ENCODE measurements around the gene EFR3B.

EFR3B gene

DNA sequence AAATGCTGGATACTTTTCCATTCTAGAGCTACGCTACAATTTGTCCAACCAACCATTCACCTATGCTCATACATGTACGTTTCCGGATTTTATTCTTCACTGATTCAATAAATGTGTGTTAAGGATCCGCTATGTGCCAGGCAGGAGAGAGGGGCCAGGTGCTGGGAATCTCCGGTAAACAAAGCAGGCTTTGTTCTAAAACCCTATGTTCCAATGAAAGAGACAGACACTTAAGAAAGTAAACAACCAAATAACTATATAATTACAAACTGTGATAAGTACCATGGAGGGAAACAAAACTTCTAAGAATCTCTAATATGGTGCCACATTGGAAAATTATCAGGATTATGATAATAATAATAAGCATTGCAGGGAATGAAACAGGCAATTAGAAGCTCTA is 148.7 kb downstream of the EFR3B start:
- POLR2A ChIA-PET = interaction anchor here (0.6 kb wide), 1 partner anchor 37 kb away, joined by 3 read pairs; no protein-coding TSS in a partner anchor
- TF ChIP-seq, protein P1, sequence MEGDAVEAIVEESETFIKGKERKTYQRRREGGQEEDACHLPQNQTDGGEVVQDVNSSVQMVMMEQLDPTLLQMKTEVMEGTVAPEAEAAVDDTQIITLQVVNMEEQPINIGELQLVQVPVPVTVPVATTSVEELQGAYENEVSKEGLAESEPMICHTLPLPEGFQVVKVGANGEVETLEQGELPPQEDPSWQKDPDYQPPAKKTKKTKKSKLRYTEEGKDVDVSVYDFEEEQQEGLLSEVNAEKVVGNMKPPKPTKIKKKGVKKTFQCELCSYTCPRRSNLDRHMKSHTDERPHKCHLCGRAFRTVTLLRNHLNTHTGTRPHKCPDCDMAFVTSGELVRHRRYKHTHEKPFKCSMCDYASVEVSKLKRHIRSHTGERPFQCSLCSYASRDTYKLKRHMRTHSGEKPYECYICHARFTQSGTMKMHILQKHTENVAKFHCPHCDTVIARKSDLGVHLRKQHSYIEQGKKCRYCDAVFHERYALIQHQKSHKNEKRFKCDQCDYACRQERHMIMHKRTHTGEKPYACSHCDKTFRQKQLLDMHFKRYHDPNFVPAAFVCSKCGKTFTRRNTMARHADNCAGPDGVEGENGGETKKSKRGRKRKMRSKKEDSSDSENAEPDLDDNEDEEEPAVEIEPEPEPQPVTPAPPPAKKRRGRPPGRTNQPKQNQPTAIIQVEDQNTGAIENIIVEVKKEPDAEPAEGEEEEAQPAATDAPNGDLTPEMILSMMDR (IDR thresholded peaks at IDR 0.05; ENCODE audit: control extremely low read depth, extremely low read depth, low read depth, missing control alignments) = no peak
- no peak for DNase-seq (ENCODE audit: extremely low spot score)
- CTCF ChIA-PET = interaction anchor here (1.0 to 1.1 kb wide), 2 partner anchors 10 to 25 kb away, joined by 3 read pairs; no protein-coding TSS in a partner anchor

DNA sequence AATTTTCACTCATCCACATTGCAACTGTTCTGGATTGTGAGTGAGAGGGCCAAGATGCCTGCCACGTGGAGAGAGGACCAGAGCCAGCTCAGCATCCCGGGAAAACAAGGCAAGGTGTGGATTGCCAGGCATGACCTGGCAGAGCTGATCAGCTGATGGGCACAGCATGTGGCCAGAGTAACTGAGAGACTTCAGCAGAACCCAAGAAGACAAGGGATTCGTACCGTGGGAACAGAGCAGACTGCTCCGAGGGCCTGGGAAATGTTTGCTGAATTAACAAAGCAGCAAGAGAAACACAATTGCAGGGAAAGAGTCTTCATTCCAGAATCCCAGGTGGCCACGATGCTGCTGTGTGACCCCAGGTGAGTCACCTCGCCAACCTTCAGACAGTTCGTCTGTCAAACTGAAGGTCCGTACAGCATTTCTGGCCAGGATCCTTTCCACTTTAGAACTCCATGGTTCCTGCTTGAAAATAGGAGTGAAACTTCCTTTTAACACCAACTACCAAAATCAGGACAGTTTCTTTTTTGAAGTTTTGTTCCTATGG is 152.8 kb downstream of the EFR3B start:
- POLR2A ChIA-PET = no interaction called here
- CTCF ChIA-PET = interaction anchor here (1.0 to 4.6 kb wide), 5 partner anchors 14 to 785 kb away, joined by 3 to 69 read pairs (median 16); no protein-coding TSS in a partner anchor
- DNase-seq (ENCODE audit: extremely low spot score) = no peak
- TF ChIP-seq, protein P1 (IDR thresholded peaks at IDR 0.05; ENCODE audit: control extremely low read depth, extremely low read depth, low read depth, missing control alignments) = no peak

DNA sequence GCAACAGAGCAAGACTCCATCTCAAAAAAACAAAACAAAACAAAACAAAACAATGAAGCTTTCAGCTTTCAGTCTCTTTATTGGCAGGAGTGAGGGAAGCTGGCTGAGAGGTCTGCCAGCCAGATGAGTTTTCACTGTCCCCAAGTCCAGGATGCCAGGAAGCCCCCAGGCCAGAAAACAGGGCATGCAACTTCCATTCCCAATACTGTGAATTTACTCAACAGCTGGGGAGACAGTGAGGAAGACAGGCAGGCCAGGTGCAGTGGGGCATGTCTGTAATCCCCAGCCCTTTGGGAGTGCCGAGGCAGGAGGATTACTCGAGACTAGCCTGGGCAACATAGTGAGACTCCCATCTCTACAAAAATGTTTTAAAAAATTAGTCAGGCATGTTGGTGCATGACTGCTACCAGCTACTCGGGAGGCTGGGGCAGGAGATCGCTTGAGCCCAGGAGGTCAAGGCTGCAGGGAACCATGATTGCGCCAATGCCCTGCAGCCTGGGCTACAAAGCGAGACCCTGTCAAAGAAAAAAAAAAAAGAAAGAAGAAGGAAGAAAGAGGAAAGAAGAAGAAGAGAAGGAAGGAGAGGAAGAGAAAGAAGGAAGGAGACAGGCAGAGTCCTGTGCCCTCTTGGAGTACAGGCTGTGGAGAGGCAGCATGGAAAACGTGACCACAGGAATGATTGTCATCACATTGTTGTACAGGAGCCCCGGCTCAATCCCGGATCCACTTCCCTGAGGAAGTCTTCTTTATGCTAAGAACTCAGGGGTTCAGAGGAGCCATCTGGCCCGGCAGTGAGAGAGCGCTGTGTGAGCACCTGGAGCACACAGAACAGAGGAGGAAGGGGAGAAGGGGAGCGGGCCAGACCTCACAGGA is 155.7 kb downstream of the EFR3B start:
- ChIA-PET POLR2A (no interaction called here), CTCF (interaction anchor here (0.6 to 4.6 kb wide), 12 partner anchors 10 to 775 kb away, joined by 3 to 69 read pairs (median 4); no protein-coding TSS in a partner anchor)
- TF ChIP-seq, protein P1 (IDR thresholded peaks at IDR 0.05; ENCODE audit: control extremely low read depth, extremely low read depth, low read depth, missing control alignments) = no peak
- DNase-seq (ENCODE audit: extremely low spot score) = no peak

DNA sequence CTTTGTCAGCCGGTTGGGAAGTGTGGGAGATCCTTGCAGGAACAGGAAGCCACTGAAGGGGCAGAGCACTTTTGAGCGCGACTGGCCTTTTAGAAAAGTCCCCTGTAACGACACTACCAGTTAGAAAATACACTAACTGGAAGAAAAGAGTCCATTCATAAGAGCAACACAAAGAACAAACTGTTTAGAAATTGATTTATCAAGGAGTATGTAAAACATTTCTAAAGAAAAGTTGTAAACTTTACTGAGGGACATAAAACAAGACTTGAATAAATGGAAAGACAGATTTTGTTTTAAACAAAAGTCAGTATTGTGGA is 156.3 kb downstream of the EFR3B start:
- DNase-seq (ENCODE audit: extremely low spot score) = no peak
- POLR2A ChIA-PET = no interaction called here
- CTCF ChIA-PET = interaction anchor here (3.5 to 4.6 kb wide), 2 partner anchors 10 to 222 kb away, joined by 35 to 69 read pairs; no protein-coding TSS in a partner anchor
- TF ChIP-seq, protein P1 (IDR thresholded peaks at IDR 0.05; ENCODE audit: control extremely low read depth, extremely low read depth, low read depth, missing control alignments) = no peak

DNA sequence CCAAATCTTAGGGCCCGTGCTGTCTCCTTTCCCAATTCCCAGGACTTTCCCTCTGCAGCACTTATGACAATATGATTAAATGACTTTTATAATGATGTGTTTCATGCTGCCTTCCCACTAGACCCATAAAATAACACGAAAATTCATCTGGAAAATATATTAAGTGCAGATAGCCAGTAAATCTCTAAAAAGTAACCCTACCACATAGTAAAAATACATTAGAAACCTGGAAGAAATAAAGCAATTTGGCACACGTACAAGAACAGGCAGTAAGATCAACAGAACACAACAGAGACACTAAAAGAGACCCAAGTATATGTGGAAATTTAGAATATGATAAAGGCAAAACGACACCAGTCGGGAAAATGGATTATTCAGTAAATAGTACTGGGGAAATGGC is 156.7 kb downstream of the EFR3B start:
- TF ChIP-seq, protein P1 (IDR thresholded peaks at IDR 0.05; ENCODE audit: control extremely low read depth, extremely low read depth, low read depth, missing control alignments) = no peak
- CTCF ChIA-PET = no interaction called here
- DNase-seq (ENCODE audit: extremely low spot score) = no peak
- POLR2A ChIA-PET = no interaction called here

DNA sequence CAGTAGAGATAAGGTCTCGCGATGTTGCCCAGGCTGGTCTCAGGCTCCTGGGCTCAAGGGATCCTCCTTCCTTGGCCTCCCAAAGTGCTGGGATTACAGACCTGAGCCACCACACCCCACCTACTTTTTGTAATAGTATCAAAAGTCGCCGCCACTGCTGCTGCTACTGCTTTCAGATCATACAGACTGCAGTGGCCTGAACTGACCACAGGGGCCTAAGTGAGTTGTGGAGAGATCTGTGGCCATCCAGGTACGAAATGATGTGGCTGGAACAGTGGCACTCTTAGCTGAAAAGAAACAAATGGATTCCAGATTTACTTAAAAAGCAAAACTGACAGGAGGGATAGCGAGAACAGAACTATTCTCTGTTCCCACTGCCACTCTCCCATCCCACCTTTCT is 159.4 kb downstream of the EFR3B start:
- no peak for DNase-seq (ENCODE audit: extremely low spot score)
- POLR2A ChIA-PET = no interaction called here
- TF ChIP-seq, protein P1 (IDR thresholded peaks at IDR 0.05; ENCODE audit: control extremely low read depth, extremely low read depth, low read depth, missing control alignments) = peak; percentile 14
- CTCF ChIA-PET = interaction anchor here (0.7 to 0.9 kb wide), 2 partner anchors 10 kb away, joined by 3 read pairs; no protein-coding TSS in a partner anchor

Measured in GM10248 (cell line).